A549 (cell line): Measurements from ENCODE around the gene SLCO6A1.

ENCODE experiments used
- CTCF ChIP-seq: fragments of >200 bp; sonication (Bioruptor Twin); formaldehyde crosslinking; IDR thresholded peaks from 3 replicates; pipeline ENCODE4 v1.5.1; 2016
- RNF2 ChIP-seq: fragments of 200-600 bp; sonication (generic); IDR thresholded peaks from 2 replicates; pipeline ENCODE4 v1.6.1; 2016; ENCODE audit warnings: low read depth, mild to moderate bottlenecking, antibody characterized with exemption, moderate library complexity, borderline replicate concordance
- SREBF2 ChIP-seq: fragments of 450-650 bp; IDR thresholded peaks from 2 replicates; pipeline ENCODE4 v1.6.1; 2014; ENCODE audit warnings: mild to moderate bottlenecking, moderate library complexity

GRCh38 chr5:102375876-102376275 is 122.9 kb downstream of the SLCO6A1 start:
- no peak for TF ChIP-seq SREBF2
- TF ChIP-seq CTCF = no peak
- TF ChIP-seq RNF2 = no peak
